DMS 273 (cell line): Measurements from ENCODE around the gene PDGFC.

Source experiments
- DNase-seq: peaks from one replicate; lab custom pipeline; 2025; ENCODE audit not compliant: unreplicated experiment; lab: John Stamatoyannopoulos, UW

The PDGFC gene

GRCh38 chr4:156975686-156976085 is 4.1 kb upstream of the PDGFC start:
- DNase-seq, result no peak

GRCh38 chr4:156974264-156974663 is 2.7 kb upstream of the PDGFC start:
- no peak for DNase-seq

- DNase-seq, result no peak
Observed at GRCh38 chr4:156972379-156973015, 898 bp upstream of the PDGFC start.

- no peak for DNase-seq
Observed at GRCh38 chr4:156971165-156971675, 379 bp downstream of the PDGFC start.

- DNase-seq, result peak; percentile 78
Observed at GRCh38 chr4:156970501-156971164, 966 bp downstream of the PDGFC start.

GRCh38 chr4:156969911-156970310 is 1.7 kb downstream of the PDGFC start:
- no peak for DNase-seq

GRCh38 chr4:156969101-156969500 is 2.5 kb downstream of the PDGFC start:
- no peak for DNase-seq

GRCh38 chr4:156968479-156968984 is 3.1 kb downstream of the PDGFC start:
- peak; percentile 75 for DNase-seq

GRCh38 chr4:156966836-156967235 is 4.8 kb downstream of the PDGFC start:
- DNase-seq, result no peak

GRCh38 chr4:156963419-156963818 is 8.2 kb downstream of the PDGFC start:
- no peak for DNase-seq

GRCh38 chr4:156962528-156962974 is 9.0 kb downstream of the PDGFC start:
- peak; percentile 64 for DNase-seq

- DNase-seq, result no peak
Observed at GRCh38 chr4:156962058-156962358, 9.6 kb downstream of the PDGFC start.

- DNase-seq, result peak; percentile 18
Observed at GRCh38 chr4:156961196-156962057, 10.2 kb downstream of the PDGFC start.

GRCh38 chr4:156959298-156959702 is 12.3 kb downstream of the PDGFC start:
- no peak for DNase-seq

- DNase-seq, result no peak
Observed at GRCh38 chr4:156958276-156959074, 13.1 kb downstream of the PDGFC start.

- DNase-seq, result no peak
Observed at GRCh38 chr4:156957556-156957955, 14.0 kb downstream of the PDGFC start.

GRCh38 chr4:156956826-156957368 is 14.7 kb downstream of the PDGFC start:
- no peak for DNase-seq

GRCh38 chr4:156956359-156956758 is 15.2 kb downstream of the PDGFC start:
- DNase-seq, result no peak

GRCh38 chr4:156954587-156954986 is 17.0 kb downstream of the PDGFC start:
- peak; percentile 87 for DNase-seq

- peak; percentile 16 for DNase-seq
Observed at GRCh38 chr4:156953951-156954350, 17.6 kb downstream of the PDGFC start.
